Small intestine (tissue), 7 donors: ENCODE measurements around the gene TRDN. TPM values are rescaled to one million over a fixed set of nuclear protein-coding genes. Genes with fewer than 3 reads are reported as not detected.

ENCODE experiments used
- DNase-seq, 2 donors: peaks; one replicate each; pipeline versions ENCODE4 v3.0.0 to v3.0.0-alpha.2; 2013
- FAIRE-seq: peaks from 2 replicates; lab custom pipeline; 2012; peaks lifted over from hg19 to GRCh38; lab: Jason Lieb, UNC
- H3K27ac ChIP-seq, 3 donors: one replicate each; pipeline ENCODE4 v1.5.1; 2013; ENCODE audit warnings: low read length in 2 of 3, mild to moderate bottlenecking in 2 of 3, control low read depth in 1 of 3, inconsistent platforms in 1 of 3, low read depth in 1 of 3, moderate library complexity in 1 of 3
- H3K27me3 ChIP-seq, 3 donors: one replicate each; pipeline ENCODE4 v1.6.1; 2013; ENCODE audit warnings: low read length in 3 of 3, inconsistent platforms in 1 of 3; ENCODE audit not compliant: control insufficient read depth in 3 of 3, insufficient read depth in 3 of 3
- H3K36me3 ChIP-seq, 3 donors: one replicate each; pipeline ENCODE4 v1.6.1; 2013; ENCODE audit warnings: low read length in 3 of 3, inconsistent platforms in 1 of 3, low read depth in 1 of 3, mild to moderate bottlenecking in 1 of 3, moderate library complexity in 1 of 3; ENCODE audit not compliant: control insufficient read depth in 3 of 3, insufficient read depth in 2 of 3
- H3K4me1 ChIP-seq, 3 donors: one replicate each; pipeline ENCODE4 v1.6.1; 2013; ENCODE audit warnings: low read length in 2 of 3, inconsistent platforms in 1 of 3, low read depth in 1 of 3, mild to moderate bottlenecking in 1 of 3, moderate library complexity in 1 of 3; ENCODE audit not compliant: control insufficient read depth in 3 of 3, insufficient read depth in 2 of 3
- H3K4me3 ChIP-seq, 3 donors: one replicate each; pipeline ENCODE4 v1.5.1; 2013; ENCODE audit warnings: low read length in 3 of 3, control low read depth in 1 of 3, inconsistent platforms in 1 of 3, low read depth in 1 of 3, mild to moderate bottlenecking in 1 of 3, moderate library complexity in 1 of 3
- H3K9me3 ChIP-seq, 2 donors: one replicate each; pipeline ENCODE4 v1.6.1; 2013; ENCODE audit warnings: low read depth in 1 of 2, low read length in 1 of 2; ENCODE audit not compliant: control insufficient read depth in 2 of 2, insufficient read depth in 1 of 2
- WGBS, 3 donors: extraction: QIAGEN DNeasy Blood & Tissue Kit; methylation state at CpG; one replicate each; pipeline ENCODE4 v1.1.7; 2013; 5-methylcytosine and 5-hydroxymethylcytosine counted together
- polyA plus RNA-seq, 4 donors: library from polyadenylated mRNA; stranded (reverse) in 3 of 4; unstranded in 1 of 4; fragments of 200-250 nt in 3 of 4; fragments of 120-200 nt in 1 of 4; gene quantifications; one replicate each; pipeline versions ENCODE4 v1.2.1 to v1.2.3, GENCODE V29; 2013
- donor health status: healthy with polysubstance abuse.
- donor health status: control.
- donor health status: control.
- donor health status: Bipolar disorder and iron deficiency.
- donor health status: healthy.

TRDN gene
- polyA plus RNA-seq, 4 donors: 0.01 to 0.54 (median 0.38) TPM; not detected in 1

GRCh38 chr6:123372737-123373136, 264.0 kb downstream of the TRDN start:
- DNase-seq (no peak), FAIRE-seq (no peak)
- Histone ChIP-seq H3K4me3 (no peak overlapping the region), H3K27me3 (no peaks in the 10 kb centered on the region), H3K4me1 (no peaks in the 10 kb centered on the region), H3K9me3 (no peaks in the 10 kb centered on the region), H3K27ac (no peak overlapping the region), H3K36me3 (no peaks in the 10 kb centered on the region)
- WGBS, 3 donors: 73 to 82% (median 81%) methylated on average over 2 of the region's 2 CpGs

- H3K36me3 ChIP-seq: no peaks in the 10 kb centered on the region
- H3K27me3 ChIP-seq: peaks cover 0 to 2% (median 0%) of the 10 kb centered on the region in 3 donors
- FAIRE-seq: no peak
- H3K4me3 ChIP-seq: no peak overlapping the region
- no peaks in the 10 kb centered on the region for H3K9me3 ChIP-seq
- WGBS, 3 donors: 50 to 69% (median 56%) methylated on average over 2 of the region's 2 CpGs
- DNase-seq: no peak
- H3K27ac ChIP-seq: no peak overlapping the region
- no peaks in the 10 kb centered on the region for H3K4me1 ChIP-seq
Observed at GRCh38 chr6:123363912-123364311, 272.8 kb downstream of the TRDN start.

DNA sequence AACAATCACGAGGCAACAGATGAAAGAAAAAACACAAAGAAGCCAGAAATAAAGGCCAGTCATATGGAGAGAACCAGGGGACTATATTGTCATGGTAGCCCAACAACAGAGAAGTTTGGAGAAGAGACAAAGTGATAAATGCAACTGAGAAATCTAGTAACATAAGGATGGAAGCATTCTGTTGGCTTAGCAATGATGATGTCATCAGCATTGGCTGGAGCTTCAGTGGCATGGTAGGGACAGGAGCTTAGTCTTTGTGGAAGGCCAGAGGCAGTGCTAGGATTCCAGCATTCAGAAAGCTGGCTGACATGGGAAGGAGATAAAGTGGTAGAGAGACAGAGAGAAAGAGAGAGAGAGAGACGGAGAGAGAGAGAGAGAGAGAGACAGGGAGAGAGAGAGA, 276.4 kb downstream of the TRDN start:
- DNase-seq: no peak
- no peak overlapping the region for H3K27ac ChIP-seq
- H3K36me3 ChIP-seq: no peaks in the 10 kb centered on the region
- no peaks in the 10 kb centered on the region for H3K27me3 ChIP-seq
- no peaks in the 10 kb centered on the region for H3K9me3 ChIP-seq
- 52 to 66% (median 53%) methylated on average over 2 of the region's 2 CpGs for WGBS, 3 donors
- H3K4me1 ChIP-seq: no peaks in the 10 kb centered on the region
- FAIRE-seq: no peak
- no peak overlapping the region for H3K4me3 ChIP-seq

DNA sequence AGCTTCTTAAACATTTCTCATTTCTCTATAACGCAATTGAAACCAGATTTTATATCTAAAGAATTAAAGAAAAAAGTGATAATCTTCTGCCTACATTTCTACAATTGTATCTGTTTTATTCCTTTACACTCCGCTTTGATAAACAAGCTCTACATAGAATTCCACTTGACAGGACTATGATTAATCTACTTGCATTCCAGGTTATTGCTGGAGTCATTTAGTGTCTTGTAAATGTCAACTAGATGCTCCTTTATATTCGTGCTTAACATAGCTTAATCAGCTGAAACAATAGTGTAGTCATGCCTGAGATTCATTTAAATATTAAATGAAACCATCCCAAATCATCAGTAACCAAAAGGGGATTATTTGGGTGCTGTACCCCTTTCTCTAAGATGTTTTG, 284.0 kb downstream of the TRDN start:
- FAIRE-seq (no peak), DNase-seq (no peak)
- Histone ChIP-seq H3K4me1 (no peaks in the 10 kb centered on the region), H3K36me3 (no peaks in the 10 kb centered on the region), H3K27ac (no peak overlapping the region), H3K4me3 (no peak overlapping the region), H3K9me3 (no peaks in the 10 kb centered on the region), H3K27me3 (no peaks in the 10 kb centered on the region)
- 48 to 58% (median 51%) methylated on average over 3 of the region's 3 CpGs for WGBS, 3 donors

DNA sequence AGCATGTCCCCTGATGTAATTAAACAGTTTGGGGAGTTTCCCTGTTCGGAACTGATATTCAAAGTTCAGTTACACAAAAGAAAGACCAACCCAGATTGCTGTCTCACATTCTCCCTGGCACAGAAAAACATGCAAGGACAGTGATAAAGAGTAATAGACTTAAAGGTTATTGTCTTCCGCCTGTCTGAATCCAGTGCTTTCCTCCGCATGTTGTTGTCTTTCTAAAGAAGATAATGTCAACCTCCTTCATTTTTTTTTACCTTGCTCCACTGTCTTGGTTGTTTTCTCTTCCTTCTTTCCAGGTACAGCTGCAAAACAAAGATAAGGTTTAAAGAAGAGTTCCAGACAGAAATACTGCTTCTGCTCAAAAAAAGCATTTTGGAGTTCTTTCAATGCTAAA, 284.5 kb downstream of the TRDN start:
- DNase-seq (no peak), FAIRE-seq (no peak)
- no peaks in the 10 kb centered on the region for H3K27me3 ChIP-seq
- H3K9me3 ChIP-seq: no peaks in the 10 kb centered on the region
- no peak overlapping the region for H3K4me3 ChIP-seq
- no peaks in the 10 kb centered on the region for H3K4me1 ChIP-seq
- no peak overlapping the region for H3K27ac ChIP-seq
- WGBS, 3 donors: 37 to 53% (median 44%) methylated on average over 3 of the region's 3 CpGs
- H3K36me3 ChIP-seq: no peaks in the 10 kb centered on the region

DNA sequence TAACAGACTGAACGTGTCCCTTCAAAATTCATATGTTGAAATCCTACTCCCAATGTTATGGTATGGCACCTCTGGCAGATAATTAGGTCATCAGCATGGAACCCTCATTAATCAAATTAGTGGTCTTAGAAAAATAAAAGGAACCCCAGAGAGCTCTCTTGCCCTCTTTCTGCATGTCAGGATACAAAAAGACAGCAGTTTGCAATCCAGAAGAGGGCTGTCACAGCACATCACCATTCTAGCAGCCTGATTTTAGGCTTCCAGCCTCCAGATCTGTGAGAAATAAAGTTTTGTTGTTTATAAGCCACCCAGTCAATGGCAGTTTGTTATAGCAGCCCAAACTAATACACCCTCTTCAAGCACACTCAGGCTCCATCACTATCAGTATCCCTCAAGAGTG, 292.9 kb downstream of the TRDN start:
- Histone ChIP-seq H3K4me1 (no peaks in the 10 kb centered on the region), H3K27me3 (no peaks in the 10 kb centered on the region), H3K9me3 (no peaks in the 10 kb centered on the region), H3K27ac (no peak overlapping the region), H3K4me3 (no peak overlapping the region), H3K36me3 (no peaks in the 10 kb centered on the region)
- FAIRE-seq (no peak), DNase-seq (no peak)
- 62 to 82% (median 63%) methylated on average over 1 of the region's 1 CpG for WGBS, 3 donors

DNA sequence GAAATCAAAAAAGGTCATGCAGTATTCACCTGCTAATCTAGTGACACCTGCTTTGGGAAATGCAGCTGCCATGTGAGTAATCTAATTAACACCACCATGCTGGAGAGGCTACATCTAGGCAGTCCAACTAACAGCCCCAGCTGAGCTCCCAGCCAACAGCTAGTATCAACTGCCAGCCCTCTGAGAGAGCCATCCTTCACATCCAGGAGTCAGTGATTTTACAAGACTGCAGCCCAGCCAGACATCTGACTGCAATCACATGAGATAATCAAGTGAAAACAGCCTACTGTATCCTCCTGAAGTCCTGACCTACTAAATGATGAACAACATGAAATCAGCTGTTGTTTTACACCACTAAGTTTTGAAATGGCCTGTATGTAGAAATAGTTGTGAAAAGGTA, 298.4 kb downstream of the TRDN start:
- no peak for FAIRE-seq
- H3K4me1 ChIP-seq: no peaks in the 10 kb centered on the region
- no peaks in the 10 kb centered on the region for H3K27me3 ChIP-seq
- no peak for DNase-seq
- H3K36me3 ChIP-seq: no peaks in the 10 kb centered on the region
- no peak overlapping the region for H3K4me3 ChIP-seq
- no peaks in the 10 kb centered on the region for H3K9me3 ChIP-seq
- H3K27ac ChIP-seq: no peak overlapping the region

DNA sequence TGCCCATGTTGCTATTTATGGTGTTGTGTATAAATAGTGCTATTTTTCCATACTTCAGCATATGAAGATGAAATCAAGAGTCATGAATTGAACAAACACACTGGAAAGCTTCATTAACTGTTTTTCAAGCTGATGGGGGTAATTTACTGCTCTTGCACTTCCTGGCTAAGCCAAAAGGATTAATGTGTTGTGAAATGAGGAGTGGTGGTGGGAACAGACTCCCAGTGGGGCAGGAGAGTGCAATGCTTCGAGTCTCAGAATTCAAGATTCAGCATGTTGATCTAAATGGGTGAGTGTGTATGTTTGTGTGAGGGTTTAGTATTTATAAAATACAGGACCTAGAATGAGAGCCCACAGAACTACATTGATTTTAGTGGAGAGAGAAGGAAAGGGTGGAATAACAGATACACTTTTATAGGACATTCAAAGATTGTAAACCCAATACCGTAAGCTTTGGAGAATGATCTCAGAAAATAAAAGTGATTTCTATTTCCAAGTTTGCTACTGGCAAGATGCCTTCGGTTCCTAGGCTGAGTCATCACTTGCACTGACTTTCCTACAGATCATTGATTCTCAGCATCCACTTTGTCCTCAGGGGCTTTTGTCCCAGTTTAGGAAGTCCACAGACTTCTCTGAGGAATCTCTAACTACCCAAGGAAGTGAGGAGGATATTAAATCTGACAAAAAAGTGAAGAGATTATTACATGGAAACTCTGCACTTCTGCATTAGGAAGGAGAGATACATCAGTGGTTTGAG, 303.6 kb downstream of the TRDN start:
- Histone ChIP-seq H3K9me3 (no peaks in the 10 kb centered on the region), H3K36me3 (no peaks in the 10 kb centered on the region)

DNA sequence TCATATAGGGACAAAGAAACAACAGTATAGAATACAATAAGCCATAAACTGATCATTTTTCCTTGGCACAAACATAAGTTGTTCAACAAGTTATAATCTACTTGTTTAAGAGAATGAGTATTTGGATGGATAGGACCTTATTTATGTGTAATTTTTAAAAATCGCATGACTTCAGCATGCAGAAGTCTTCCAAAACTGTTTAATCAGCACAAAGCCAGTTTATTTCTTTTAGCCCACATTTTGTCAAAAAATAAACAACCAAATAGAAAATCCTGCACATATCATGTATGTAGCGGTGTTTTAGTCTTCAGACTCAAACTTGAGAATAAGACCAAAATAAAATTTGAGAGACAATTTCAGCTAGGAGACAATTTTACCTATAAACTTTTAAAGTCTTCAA, 304.7 kb downstream of the TRDN start:
- DNase-seq (no peak), FAIRE-seq (no peak)
- Histone ChIP-seq H3K4me3 (no peak overlapping the region), H3K4me1 (no peaks in the 10 kb centered on the region), H3K27ac (no peak overlapping the region), H3K36me3 (no peaks in the 10 kb centered on the region), H3K27me3 (no peaks in the 10 kb centered on the region), H3K9me3 (no peaks in the 10 kb centered on the region)
- WGBS, 3 donors: 79 to 87% (median 84%) methylated on average over 2 of the region's 2 CpGs

More for the DNA sequence above, 303.6 kb downstream of the TRDN start:
- Histone ChIP-seq H3K27ac (no peak overlapping the region), H3K27me3 (no peaks in the 10 kb centered on the region), H3K4me1 (no peaks in the 10 kb centered on the region), H3K4me3 (no peak overlapping the region)
- 47 to 64% (median 53%) methylated on average over 3 of the region's 3 CpGs for WGBS, 3 donors
- FAIRE-seq (no peak), DNase-seq (no peak)
